Activated CD4-positive, CD25-positive, alpha-beta regulatory T cell treated with anti-CD3 and anti-CD28 coated beads, Interleukin-2, amount 50 U/mL, for 24 hours (primary cell): ENCODE data around the gene MATN1.

Source experiments
- ATAC-seq, 2 donors: fragments of 150-1000 bp; cut with Tn5 transposase; one replicate each; pipeline ENCODE4 v1.10.0; 2021; ENCODE audit warnings: mild to moderate bottlenecking in 1 of 2, moderate library complexity in 1 of 2

MATN1 gene

DNA sequence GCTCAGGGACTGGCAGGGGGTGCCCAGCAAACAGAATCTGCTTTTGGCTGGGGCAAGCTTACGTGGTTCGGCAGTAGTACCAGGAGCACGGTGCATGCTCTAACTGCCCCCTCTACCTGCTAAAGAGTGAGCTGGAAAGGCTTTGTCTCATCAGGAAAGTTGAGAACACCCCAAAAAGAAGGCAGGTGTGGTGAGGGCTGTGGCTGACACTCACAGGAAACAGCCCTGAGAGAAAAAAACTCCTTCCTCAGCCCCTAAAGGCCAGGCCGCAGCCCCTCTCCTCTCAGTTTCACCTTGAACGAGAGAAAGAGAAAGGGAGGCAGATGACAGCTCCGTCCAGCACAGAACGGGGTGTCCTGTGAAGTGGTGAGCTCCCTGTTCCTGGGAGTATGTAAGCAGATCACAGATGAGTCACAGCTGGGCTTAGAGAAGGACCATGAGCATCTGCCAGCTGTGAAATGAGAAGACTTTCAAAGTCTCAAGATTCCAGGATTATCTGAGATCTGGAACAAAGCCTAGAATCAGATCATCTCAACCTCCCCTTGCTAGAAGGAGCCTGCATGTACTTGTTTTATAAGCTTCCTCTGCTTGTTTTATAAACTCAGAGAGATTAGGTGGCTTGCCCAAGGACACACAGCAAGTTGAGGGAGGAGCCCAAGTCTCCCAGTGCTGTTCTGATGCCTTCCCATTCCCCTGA, 20.8 kb upstream of the MATN1 start:
- ATAC-seq: peak; percentile 28 to 30

DNA sequence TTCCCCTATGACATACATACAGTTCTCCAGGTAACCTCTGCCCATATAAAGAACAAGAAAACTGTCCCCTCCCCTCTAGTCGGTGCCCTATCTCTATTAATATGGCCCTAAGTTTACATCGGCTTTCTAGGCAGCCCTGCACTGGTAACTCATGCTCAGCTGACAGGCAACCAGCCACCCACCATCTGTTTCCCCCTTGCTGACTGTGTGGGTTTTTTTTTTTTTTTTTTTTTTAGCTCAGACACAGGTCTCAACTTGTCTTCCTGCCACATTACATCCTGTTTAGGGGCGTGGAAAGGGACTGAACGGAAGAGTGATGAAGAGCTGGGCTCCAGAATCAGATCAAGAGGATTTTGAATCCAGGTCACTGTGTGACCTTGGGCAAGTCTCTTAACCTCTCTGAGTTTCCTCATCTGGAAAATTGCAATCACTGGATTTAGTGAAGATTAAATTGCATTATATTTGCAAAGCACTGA, 20.2 kb upstream of the MATN1 start:
- ATAC-seq: peak; percentile 83 to 87

DNA sequence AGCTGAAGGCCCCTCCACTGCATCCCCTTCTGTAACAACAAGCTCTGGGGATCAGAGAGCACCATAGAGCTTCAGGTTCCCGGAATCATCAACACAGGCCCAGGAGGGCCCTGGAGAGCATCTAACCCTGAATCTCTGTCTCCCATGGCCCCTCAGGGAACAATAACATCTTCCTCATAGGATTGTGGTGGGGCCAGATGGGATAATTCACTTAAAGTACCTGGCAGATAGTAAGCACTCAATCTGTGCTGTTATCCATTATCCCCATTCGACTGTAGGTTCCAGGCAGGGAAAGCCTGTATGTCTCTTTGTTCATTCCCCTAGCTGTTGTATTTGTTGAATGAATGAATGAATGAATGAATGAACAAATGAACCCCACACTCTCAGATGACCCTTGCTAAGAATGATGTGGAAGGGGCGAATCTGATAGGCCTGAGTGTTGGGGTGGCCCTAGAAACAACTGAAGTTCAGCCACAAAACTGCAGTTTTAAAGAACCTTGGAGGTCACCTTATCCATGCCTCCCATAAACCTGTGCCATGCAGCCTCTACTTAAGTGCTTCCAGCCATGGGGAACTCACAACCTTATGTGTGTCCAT, 19.7 kb upstream of the MATN1 start:
- ATAC-seq: no peak

DNA sequence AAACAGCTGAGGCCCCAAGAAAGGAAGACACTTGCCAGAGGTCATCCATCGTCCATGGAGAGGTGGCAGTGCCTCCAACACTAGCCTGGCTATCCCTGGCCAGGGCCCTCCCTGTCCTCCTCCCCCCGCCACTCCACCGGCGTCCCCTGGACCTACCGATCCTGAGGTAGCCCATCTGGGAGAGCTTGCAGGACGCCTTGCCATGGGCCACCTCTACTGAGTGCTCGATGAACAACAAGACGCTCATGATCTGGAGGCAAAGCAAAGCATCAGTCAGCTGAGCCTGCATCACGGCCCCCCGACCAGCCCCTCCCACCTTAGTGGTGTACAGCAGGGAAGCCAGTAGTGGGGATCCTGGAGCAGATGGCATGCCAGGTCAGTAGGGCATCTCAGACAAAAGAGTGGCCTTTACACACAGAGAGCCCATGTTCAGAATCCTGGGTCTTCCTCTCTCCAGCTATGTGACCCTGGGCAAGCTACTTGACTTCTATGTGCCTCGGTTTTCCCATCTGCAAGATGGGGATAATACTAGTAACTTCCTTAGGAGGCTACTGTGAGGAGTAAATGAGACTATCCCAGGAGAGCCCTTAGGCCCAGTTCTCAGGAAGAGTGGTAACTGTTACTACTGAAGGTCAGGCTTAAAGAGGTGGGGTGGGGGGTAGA, 19.0 kb upstream of the MATN1 start:
- no peak for ATAC-seq

DNA sequence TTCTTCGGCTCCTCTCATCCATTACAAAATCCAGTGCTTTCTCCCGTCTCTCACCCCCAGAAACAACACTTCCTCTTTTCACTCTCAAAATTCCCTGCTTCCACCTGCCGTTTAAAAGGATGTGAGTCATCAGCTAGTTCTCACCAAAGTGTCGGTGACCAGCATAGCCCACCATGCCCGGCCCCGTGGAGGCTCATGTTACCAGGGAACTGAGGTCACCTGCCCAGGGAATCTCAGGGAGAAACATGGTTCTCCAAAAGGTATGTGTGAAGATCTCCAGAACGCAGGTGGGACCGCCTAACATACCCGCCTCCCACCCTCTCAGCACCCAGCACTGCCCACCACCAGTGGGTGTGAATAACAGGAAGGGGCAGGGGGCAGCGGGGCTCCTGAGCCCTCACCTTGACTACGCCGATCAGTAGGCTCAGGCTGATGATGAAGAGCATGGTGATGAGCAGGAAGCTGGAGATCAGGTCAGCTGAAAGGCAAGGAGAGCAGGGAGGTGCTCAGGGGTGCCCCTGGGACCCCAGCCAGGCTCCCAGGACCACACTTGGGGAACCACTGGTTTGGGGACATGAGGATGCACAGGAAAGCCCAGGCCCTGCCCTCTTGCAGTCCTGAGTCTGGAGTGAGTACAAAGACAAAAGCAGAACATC, 18.0 kb upstream of the MATN1 start:
- no peak for ATAC-seq

DNA sequence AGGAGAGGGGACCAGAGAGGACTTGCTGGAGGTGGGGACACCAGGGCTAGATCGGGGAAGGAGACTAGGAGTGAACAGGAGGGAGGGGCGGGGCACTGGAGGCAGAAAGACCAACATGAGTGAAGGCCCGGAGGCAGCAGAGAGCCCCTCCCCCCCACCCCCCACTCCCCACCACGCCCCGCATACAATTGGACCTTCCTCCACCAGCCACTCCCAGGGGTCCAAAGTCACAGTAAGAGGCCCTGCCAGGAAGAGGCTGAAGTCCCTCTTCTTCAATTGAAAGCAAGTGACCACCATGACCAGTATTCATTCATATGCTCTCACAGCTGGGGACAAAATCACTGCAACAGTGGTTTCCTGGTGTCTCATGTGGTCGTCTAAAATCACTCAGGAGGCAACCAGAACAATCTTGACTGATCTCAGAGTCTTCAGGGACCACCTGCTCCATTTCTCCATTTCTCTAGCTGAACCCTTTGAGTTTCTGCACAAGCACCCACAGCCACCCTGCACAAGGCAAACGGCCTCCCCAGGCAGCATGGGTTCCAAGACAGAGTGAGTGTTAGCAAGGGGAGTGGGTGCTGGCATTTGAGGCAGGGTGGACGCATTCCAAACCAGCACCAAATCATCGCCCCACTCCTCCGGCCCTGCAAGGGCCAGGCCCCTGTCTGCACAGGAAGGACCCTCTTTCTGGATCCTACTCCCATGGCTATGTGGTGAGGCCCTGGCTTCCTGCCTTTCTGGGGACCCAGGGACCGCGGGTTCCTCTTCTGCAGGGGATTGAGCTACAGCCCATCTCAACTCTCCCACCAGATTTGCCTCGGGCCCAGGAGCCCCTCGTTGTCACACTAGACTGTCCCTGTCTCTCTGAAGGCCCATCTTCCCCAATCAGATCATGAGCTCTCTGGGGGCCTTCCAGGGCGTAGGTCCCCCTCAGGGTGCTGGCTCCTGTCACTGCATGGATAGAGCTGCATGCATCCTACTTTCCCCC, 17.2 kb upstream of the MATN1 start:
- ATAC-seq: no peak

DNA sequence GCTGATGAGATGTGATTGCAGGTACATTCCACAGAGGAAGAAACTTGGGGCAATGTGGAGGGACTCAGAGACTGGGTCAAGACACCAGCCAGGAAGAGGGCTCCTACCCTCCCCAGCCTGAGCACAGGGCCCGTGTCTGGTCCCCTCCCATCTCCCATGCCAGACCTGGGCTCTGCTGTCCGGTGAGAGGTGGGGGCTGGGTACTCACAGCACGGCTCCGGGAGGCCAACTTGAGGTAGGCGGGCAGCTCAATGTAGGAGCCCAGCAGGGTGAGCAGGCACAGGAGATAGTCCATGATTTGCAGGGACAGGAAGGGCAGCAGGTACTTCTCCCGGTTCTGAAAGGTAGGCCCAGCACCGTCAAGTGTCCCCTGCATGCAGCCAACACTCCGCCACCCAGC, 16.2 kb upstream of the MATN1 start:
- ATAC-seq: no peak

DNA sequence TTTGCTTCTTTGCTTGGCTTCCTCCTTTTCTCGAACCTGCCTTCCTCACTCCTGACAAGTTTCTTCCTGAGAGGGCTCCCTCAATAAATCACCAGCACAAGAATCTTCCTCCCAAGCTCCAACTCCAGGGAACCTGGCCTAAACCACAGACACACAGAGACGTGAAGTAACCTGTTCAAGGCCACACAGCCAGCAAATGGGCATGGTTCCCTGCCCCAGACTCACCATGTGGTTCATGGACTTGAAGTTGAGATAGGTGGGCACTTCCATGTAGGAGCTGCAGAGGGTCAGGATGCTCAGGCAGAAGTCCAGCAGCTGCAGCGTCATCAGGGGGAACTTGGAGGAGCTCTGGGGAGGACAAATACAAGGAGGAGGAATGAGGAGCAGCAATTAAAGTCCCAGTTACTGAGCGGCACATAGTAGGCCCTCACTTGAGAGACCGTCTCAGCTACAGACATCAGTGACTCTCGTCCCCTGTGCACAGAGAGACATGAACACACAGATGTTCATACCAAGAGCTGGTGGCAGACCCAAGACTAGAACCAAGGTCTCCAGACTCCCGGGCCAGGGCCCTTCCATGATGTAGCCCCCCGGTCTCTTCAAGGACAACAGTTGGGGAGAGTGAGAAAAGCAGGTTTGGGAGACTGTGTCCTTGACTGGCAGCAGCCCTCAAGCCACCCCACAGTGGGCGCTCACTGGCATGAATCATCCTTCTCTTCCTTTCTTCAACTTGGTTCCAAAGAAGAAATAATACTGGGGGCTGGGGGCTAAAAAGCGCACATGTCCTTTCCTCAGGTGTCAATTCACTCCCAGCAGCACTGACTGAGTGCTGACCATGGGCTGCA, 15.6 kb upstream of the MATN1 start:
- no peak for ATAC-seq

DNA sequence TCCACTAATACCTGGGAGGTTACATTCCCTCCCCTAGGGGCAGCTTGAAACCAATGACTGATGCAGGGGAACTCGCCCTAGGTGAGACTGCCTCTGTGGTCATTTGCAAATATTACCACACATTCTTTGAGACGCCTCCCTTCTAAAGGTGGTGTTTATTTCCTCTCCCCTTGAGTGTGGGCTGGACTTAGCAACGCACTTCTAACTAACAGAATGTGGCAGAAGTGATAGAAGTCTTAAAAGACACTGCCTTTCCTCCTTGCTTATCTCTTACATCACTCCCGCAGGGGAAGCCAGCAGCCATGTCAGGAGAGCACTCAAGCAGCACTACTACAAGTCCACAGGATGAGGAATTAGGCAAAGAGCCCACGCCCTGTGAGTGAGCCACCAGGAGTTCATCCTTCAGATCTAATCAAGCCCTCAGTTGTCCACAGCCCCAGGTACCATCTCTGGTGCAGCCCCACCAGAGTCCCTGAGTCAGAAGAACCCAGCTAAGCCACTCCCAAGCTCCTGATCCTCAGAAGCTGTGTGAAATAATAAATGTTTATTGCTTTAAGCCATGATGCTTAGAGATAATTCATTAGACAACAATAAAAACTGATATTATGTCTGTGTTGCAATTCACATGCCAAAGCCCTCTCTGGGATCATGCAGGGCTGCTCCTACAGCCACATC, 14.8 kb upstream of the MATN1 start:
- ATAC-seq: no peak

DNA sequence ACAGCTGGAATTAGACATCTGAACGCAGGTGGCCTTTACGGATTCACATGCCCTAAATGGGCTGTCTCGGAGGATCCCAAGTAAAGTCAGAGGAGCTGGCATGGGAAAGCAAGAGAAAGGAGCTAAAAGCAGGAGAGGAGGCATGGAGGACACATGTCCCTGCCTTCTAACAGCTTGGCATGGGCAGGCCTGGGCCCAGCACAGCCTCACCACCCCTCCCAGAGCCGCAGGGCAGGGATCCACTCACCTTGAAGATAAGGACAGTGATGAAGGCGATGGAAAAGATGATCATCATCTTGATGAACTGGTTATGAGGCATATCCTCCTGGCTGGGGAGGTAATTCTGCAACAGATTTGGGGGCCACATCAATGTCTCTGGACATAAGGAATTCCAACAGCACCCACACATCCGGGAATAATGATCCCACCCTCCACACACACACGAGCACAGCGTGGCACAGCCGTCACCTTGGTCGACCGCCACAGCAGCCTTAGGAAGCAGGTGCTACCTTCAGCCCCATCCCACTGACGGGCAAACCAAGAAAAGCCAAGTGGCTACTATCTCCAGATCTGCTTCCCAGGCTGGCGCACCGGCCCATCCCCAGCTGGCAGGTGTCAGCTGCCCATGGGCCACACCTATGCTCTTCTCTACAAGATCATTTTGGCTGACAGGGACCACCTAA, 14.1 kb upstream of the MATN1 start:
- no peak for ATAC-seq

DNA sequence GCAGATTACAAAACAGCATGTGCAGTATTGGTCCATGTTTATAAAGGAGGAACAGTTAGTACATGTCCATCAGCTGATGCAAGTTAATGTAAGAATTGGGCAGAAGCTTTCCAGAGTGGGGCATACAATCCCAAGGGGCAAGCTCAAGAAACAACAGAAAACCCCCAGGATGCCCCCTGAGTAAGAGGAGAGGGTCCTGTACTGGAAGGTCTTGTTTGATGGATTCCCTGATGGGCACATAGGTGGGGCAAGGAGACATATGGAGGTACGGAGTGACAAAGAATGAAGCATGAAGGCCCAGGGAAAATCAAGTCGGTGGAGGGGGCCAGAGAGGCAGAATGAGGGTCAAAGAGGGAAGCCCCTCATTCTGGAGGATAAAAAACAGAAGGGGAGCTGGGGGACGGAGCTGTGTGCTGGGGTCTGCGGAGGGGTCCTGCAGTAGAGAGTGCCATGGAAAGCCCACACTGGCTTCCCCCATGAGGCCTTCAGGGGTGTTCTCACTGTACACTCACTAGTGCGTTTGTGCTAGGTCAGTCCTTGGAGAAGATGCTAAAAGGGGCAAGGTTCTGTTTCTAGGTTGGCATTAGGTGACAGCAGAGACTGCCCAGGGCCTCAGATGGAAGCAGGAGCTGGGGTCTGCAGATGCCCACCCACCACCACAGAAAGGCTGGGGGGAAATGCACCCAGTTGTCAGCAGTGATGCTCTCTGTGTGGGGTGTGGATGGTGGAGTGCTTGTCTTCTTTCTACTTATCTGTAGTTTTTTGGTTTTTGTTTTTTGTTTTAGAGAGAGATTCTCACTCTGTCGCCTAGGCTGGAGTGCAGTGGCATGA, 12.5 kb upstream of the MATN1 start:
- ATAC-seq: no peak

DNA sequence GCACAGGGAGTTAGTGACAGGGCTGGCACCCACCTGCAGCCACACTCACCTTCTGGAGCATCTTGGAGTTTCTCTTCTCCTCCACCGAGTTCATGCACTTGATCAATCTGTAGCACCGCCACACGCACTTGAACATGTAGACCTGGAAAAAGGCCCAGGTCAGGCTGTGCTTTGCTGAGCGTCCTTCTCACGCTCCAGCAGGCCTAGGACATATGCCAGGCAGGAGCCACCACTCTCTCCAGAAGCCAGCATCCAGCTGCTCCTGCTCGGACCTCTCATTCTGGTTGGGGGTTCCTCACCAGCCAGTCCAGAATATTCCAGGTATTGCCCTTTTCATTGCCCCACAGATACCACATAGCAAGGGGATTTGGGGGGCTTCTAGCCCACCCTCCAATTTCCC, 11.7 kb upstream of the MATN1 start:
- no peak for ATAC-seq

DNA sequence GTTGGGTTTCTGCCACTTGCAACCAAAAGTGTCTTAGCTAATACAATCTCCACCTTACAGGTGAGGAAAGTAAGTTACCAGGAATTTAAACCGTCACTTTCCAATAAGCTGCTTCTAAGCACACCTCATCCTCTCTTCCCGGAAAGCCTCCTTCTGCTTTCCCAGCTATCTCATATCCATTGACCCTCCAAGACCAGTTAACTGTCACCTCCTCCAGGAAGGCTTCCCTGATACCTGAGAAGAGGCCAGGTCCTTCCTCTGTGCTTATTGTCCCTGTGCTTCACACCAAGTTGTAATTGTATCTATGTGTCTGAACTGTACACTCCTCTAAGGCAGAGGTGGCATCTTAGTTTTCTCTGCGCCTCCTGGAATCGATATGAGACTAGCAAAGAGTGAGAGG, 11.2 kb upstream of the MATN1 start:
- ATAC-seq: no peak

DNA sequence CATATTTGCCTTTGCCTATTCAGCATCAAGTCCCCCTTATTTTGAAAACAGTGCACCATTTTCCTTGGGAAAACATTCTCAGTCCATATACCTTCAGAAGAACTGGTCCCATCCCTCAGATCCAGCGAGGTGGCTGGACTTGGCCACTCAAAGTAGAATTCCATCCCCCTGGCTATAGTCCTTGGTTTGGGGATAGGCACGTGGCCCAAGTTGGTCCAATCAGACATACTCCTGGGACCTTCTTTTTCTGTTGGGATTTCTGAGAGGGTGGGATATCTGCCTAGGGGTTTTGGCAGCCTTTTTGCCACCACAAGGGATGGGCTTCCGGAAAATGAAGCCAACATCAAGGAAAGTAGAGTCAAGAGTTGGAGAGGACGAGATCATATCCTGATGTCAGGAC, 10.7 kb upstream of the MATN1 start:
- ATAC-seq: no peak

DNA sequence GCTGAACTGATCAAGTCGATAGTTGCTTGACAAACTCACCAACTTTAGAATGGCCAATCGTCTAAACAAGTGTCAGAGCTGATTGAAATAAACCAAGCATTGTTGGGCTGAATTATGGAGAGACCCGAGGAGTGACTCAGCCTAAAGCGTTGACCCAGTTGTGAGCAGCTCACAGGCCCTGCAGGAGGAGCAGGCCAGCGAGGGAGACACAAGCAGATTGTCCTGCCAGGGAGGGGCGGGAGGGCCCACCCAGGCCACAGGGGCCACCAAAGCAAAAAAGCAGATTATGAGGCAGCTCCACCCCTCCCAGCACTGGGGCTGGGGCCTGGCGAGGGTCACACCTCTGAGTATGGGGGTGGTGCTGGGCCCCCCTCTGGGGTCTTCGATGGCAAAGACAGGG, 10.1 kb upstream of the MATN1 start:
- peak in 1 of 2 donors; percentile 7 for ATAC-seq

DNA sequence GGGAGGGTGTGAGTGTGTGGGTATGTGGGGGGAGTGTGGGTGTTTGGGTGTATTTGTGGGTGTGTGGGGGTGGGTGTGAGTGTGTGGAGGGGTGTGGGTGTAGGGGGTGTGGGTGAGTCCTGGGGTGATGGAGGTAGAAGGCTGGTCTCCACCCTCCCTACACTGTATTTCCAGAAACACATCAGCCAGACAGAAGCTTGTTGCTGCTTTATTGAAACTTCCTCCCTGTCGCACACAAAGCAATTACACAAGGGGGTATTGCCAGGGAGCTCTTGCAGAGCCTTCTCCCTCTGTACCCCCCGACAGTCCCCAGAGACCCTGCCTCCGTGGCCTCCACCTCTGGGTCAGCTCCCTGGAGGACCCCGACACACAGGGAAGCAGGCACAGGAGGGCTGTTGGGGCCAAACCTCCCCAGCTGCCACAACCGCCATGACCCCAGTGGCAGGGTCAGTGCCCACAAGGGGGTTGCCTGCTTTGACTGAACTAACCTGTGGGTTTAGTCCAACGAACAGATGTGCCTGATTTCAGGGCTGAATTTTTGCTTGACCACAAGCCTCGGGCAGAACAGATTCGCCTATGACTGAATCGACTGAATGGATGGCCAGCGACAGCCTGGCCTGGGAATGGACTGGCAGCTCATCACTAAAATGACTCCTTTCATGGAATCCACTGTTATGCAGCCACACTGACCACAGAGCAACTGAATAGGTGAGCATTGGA, 9.1 kb upstream of the MATN1 start:
- ATAC-seq: peak in 1 of 2 donors; percentile 5

DNA sequence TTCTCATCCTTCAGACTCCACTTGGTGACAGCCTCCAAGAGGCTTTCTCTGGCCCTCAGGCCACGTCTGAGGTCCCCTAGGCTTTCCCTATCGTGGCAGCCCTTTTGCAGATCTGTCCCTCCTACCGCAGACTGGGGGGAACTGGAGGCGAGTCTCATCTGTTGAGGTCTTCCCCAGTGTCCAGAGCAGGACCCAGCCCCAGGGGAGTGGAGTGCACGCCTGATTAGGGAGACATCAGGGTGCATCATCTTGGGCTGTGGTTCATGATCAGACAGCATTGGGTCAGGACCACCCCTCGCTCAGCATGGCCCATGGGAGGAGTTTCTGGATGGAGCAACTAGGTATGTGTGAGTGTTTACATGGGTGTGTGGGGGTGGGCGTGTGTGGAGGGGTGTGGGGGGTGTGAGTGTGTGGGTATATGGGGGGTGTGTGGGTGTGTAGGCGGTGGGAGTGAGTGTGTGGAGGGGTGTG, 8.5 kb upstream of the MATN1 start:
- ATAC-seq: peak in 1 of 2 donors; percentile 52

DNA sequence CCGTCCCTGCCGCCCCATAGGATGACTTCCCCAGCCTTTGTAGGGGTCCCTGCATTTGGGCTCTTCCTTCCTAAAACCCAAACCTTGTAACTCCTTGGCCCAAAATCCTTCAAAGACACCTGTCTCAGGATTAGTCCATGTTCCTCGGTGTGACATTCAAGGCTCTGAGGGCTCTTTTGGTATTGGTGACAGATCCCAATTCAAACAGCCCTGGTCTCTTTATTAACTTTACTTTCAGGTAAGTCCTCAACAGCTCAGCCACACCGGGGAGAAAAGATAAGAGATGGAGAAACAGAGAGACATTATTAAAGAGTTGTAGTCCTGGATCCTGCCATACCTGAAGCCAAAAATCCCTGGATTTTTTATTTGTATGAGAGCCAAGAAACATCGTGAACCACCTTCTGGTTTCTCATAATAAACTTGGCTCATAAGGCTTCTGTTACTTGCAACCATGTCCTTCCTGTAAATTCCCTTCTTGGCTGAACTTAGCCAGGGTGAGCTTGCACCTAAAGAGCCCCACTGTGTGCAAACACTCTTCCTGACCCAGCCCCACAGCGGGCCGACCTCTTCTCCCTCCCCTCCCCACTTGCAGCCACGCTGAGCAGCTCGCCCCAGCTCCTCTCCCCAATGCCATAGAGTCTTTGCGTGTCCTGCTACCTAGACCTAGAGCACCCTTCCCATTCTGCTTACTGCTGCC, 7.9 kb upstream of the MATN1 start:
- ATAC-seq: peak in 1 of 2 donors; percentile 19
